OCI-LY1 (cell line): Measurements from ENCODE around the gene CGB2.
"Not testable (repeated sequence)": the region's sequence is repeated elsewhere in the genome, so short reads cannot be mapped to it uniquely, and the experiment has no call there.

Experiments
- H2AFZ ChIP-seq: fragments of 200-600 bp; sonication (generic), shearing (Covaris generic); 2 replicates; pipeline ENCODE4 v1.6.0; 2014; ENCODE audit warnings: antibody characterized with exemption, mild to moderate bottlenecking, low read length
- H3F3A ChIP-seq: fragments of 200-600 bp; sonication (generic), shearing (Covaris generic); 2 replicates; pipeline ENCODE4 v1.6.0; 2014; ENCODE audit warnings: mild to moderate bottlenecking, antibody characterized with exemption, low read length, moderate library complexity; ENCODE audit not compliant: insufficient read depth
- H3K27ac ChIP-seq: fragments of 200-600 bp; sonication (generic); 2 replicates; pipeline ENCODE4 v1.5.1; 2014; ENCODE audit warnings: low read length, mixed run types, mild to moderate bottlenecking, low read depth; ENCODE audit not compliant: poor library complexity, severe bottlenecking
- H3K27me3 ChIP-seq: fragments of 200-600 bp; sonication (generic); 2 replicates; pipeline ENCODE4 v1.6.0; 2014; ENCODE audit warnings: antibody characterized with exemption, mild to moderate bottlenecking, low read length, moderate library complexity; ENCODE audit not compliant: insufficient read depth
- H3K36me3 ChIP-seq: fragments of 200-600 bp; sonication (generic); 2 replicates; pipeline ENCODE4 v1.6.1; 2014; ENCODE audit warnings: mild to moderate bottlenecking, antibody characterized with exemption, low read length, moderate library complexity, mixed read lengths; ENCODE audit not compliant: insufficient read depth
- H3K4me1 ChIP-seq: fragments of 200-600 bp; sonication (generic); 2 replicates; pipeline ENCODE4 v1.5.1; 2014; ENCODE audit warnings: mild to moderate bottlenecking, low read length, moderate library complexity; ENCODE audit not compliant: insufficient read depth, severe bottlenecking
- H3K4me2 ChIP-seq: fragments of 200-600 bp; sonication (generic), shearing (Covaris generic); 2 replicates; pipeline ENCODE4 v1.6.1; 2014; ENCODE audit warnings: low read length
- H3K4me3 ChIP-seq: fragments of 200-600 bp; sonication (generic); 2 replicates; pipeline ENCODE4 v1.5.1; 2014; ENCODE audit warnings: low read length, low read depth, mild to moderate bottlenecking, mixed read lengths; ENCODE audit not compliant: poor library complexity, severe bottlenecking
- H3K79me2 ChIP-seq: fragments of 200-600 bp; shearing (Covaris generic); 2 replicates; pipeline ENCODE4 v1.6.1; 2016; ENCODE audit warnings: mixed run types, low read length, mixed read lengths; ENCODE audit not compliant: insufficient read depth
- H3K9ac ChIP-seq: fragments of 200-600 bp; sonication (generic), shearing (Covaris generic); 2 replicates; pipeline ENCODE4 v1.6.1; 2014; ENCODE audit warnings: mild to moderate bottlenecking, low read length, mixed read lengths
- H3K9me2 ChIP-seq: fragments of 200-600 bp; sonication (generic), shearing (Covaris generic); 2 replicates; pipeline ENCODE4 v1.6.1; 2014; ENCODE audit warnings: low read depth, mild to moderate bottlenecking, low read length, mixed read lengths
- H3K9me3 ChIP-seq: fragments of 200-600 bp; shearing (Covaris generic); 2 replicates; pipeline ENCODE4 v1.6.1; 2014; ENCODE audit warnings: low read length, mixed read lengths
- H4K20me1 ChIP-seq: fragments of 200-600 bp; sonication (generic), shearing (Covaris generic); 2 replicates; pipeline ENCODE4 v1.6.0; 2016; ENCODE audit warnings: mild to moderate bottlenecking, low read length; ENCODE audit not compliant: insufficient read depth
- CTCF ChIP-seq: fragments of 200-600 bp; sonication (generic), shearing (Covaris generic); IDR thresholded peaks from 2 replicates; pipeline ENCODE4 v1.5.1; 2017; ENCODE audit warnings: mild to moderate bottlenecking, antibody characterized with exemption, low read length, moderate library complexity, mixed read lengths
- EZH2 ChIP-seq: fragments of 200-600 bp; sonication (generic), shearing (Covaris generic); IDR thresholded peaks from 2 replicates; pipeline ENCODE4 v1.8.0; 2017; ENCODE audit warnings: borderline replicate concordance, mixed run types, mild to moderate bottlenecking, antibody characterized with exemption, low read length, moderate library complexity, mixed read lengths

Gene CGB2

GRCh38 chr19:49016067-49016839 lies 15.4 kb upstream of the CGB2 start:
- no peaks in the 10 kb centered on the region for H3K9me3 ChIP-seq
- H3K79me2 ChIP-seq = no peaks in the 10 kb centered on the region
- no peaks in the 10 kb centered on the region for H4K20me1 ChIP-seq
- peaks cover 41% of the 10 kb centered on the region for H3K4me1 ChIP-seq
- no peaks in the 10 kb centered on the region for H3F3A ChIP-seq
- H3K36me3 ChIP-seq = peaks cover 46% of the 10 kb centered on the region
- no peak overlapping the region for H3K4me2 ChIP-seq
- H3K27me3 ChIP-seq = no peaks in the 10 kb centered on the region
- no peak overlapping the region for H2AFZ ChIP-seq
- no peak overlapping the region for H3K27ac ChIP-seq
- no peaks in the 10 kb centered on the region for H3K9me2 ChIP-seq
- no peak overlapping the region for H3K4me3 ChIP-seq
- no peak overlapping the region for H3K9ac ChIP-seq
- no peak for TF ChIP-seq CTCF
- TF ChIP-seq EZH2 = no peak

GRCh38 chr19:49017041-49017665 lies 14.5 kb upstream of the CGB2 start, which contains the start of gene LHB:
LHB (minus strand) TSS chr19:49017091; CDS start chr19:49017081, 10 bp downstream.
- Histone ChIP-seq H3K4me1 (peaks cover 45% of the 10 kb centered on the region), H3K9me2 (no peaks in the 10 kb centered on the region), H3K4me3 (peak within 1 kb of the TSS; percentile 60), H2AFZ (no peak within 1 kb of the TSS), H3K9ac (peak within 1 kb of the TSS; percentile 60), H3K9me3 (no peaks in the 10 kb centered on the region), H3K4me2 (peak within 1 kb of the TSS; percentile 70), H3F3A (no peaks in the 10 kb centered on the region), H3K36me3 (peaks cover 37% of the 10 kb centered on the region), H3K27me3 (no peaks in the 10 kb centered on the region), H3K27ac (no peak within 1 kb of the TSS), H3K79me2 (no peaks in the 10 kb centered on the region), H4K20me1 (no peaks in the 10 kb centered on the region)
- no peak for TF ChIP-seq EZH2
- no peak; the same call in 1 of the 2 replicates for TF ChIP-seq CTCF

GRCh38 chr19:49017666-49018351 lies 13.9 kb upstream of the CGB2 start:
- peak overlapping the region; percentile 60 for H3K9ac ChIP-seq
- peaks cover 45% of the 10 kb centered on the region for H3K4me1 ChIP-seq
- H3K4me3 ChIP-seq = peak overlapping the region; percentile 60
- H3K4me2 ChIP-seq = peak overlapping the region; percentile 70
- no peaks in the 10 kb centered on the region for H3F3A ChIP-seq
- no peaks in the 10 kb centered on the region for H3K79me2 ChIP-seq
- H3K27ac ChIP-seq = no peak overlapping the region
- no peaks in the 10 kb centered on the region for H3K9me3 ChIP-seq
- H3K36me3 ChIP-seq = peaks cover 30% of the 10 kb centered on the region
- TF ChIP-seq CTCF (peak; percentile 59), EZH2 (no peak)
- no peaks in the 10 kb centered on the region for H3K9me2 ChIP-seq
- H2AFZ ChIP-seq = no peak overlapping the region
- H4K20me1 ChIP-seq = no peaks in the 10 kb centered on the region
- H3K27me3 ChIP-seq = no peaks in the 10 kb centered on the region

GRCh38 chr19:49018388-49019241 lies 13.1 kb upstream of the CGB2 start:
- Histone ChIP-seq H3K9ac (peak overlapping the region; percentile 60), H3K4me1 (peaks cover 45% of the 10 kb centered on the region), H3K4me3 (peak overlapping the region; percentile 60), H3K36me3 (peaks cover 26% of the 10 kb centered on the region), H3K4me2 (peak overlapping the region; percentile 70)
- H3F3A ChIP-seq, H3K79me2 ChIP-seq, H2AFZ ChIP-seq, H3K9me3 ChIP-seq, H4K20me1 ChIP-seq, H3K27me3 ChIP-seq, H3K27ac ChIP-seq, H3K9me2 ChIP-seq: not testable (repeated sequence)
